ENCODE data around the gene CDC34.
A peak's percentile ranks its signal among the peaks of the same experiment; 100 is the strongest.
"Not testable (repeated sequence)": the region's sequence is repeated elsewhere in the genome, so short reads cannot be mapped to it uniquely, and the experiment has no call there.

Gene CDC34

DNA sequence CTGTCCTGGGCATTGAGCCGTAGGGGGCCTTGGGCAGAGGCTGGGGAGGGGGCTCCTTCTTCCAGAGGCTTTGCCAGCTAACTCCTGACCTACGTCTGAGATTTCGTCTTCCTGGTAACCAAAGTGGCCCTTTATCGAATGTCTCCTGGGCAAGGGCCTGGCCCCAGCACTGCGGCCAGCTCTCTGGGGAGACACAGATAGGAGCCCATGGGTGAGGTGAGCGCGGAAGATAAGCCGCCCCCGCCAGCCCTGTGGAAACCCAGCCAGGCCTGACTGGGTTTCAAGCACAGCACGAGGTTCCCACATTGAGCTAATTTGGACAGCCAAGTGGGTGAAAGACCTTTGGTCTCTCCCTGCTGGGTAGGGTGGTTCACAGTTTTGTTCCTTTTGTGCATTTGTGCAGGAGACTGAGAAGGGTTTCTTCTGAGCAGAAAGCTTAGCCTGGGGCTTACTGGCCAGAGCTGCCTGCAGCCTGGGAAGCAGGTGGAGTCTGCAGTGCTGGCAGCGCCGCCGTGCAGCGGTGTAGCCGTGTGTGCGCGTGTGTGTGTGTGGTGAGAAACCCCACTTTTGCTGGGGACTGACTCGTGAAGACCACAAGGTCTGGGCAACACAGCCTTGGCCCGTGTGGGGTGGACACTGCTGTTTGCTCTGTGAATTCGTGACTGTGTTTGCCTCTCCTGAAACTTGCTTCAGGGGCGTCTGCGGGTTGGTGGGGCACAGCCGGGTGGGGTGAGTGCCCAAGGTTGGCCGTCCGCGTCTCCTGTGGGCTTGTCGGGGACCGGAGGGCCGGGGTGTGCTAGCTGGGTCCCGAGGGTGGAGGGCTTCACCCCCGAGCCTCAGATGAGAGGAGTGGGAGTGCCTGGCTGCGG lies 43.3 kb downstream of the CDC34 start:
- no peak for DNase-seq

- DNase-seq, result no peak
These were observed 44.3 kb downstream of the CDC34 start for GRCh38 chr19:575527-576506.

GRCh38 chr19:576768-577438 lies 45.3 kb downstream of the CDC34 start:
- no peak for DNase-seq

- DNase-seq, result no peak
These were observed 46.2 kb downstream of the CDC34 start for GRCh38 chr19:577439-578392.

- no peak for DNase-seq
These were observed 47.7 kb downstream of the CDC34 start for GRCh38 chr19:579111-579841.

GRCh38 chr19:579842-580155 lies 48.2 kb downstream of the CDC34 start:
- no peak for DNase-seq

DNA sequence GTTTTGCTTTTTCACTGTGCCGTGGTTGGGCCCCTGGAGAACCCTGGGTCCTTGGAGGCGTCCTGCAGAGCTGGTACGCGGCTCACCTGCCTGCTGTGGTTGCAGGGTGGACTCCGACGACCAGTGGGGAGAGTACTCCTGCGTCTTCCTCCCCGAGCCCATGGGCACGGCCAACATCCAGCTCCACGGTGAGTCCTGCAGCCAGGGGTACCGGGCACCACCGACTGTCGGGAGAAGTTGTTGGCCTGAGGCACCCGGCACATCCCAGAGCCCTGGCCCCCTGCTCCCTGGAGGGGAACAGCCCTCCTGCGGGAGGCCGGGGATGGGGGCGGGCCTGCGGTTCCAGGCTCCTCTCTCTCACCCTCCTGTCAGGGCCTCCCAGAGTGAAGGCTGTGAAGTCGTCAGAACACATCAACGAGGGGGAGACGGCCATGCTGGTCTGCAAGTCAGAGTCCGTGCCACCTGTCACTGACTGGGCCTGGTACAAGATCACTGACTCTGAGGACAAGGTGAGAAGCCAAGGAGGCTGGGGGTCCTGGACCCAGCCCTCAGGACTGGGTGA lies 48.8 kb downstream of the CDC34 start:
- no peak for DNase-seq

DNA sequence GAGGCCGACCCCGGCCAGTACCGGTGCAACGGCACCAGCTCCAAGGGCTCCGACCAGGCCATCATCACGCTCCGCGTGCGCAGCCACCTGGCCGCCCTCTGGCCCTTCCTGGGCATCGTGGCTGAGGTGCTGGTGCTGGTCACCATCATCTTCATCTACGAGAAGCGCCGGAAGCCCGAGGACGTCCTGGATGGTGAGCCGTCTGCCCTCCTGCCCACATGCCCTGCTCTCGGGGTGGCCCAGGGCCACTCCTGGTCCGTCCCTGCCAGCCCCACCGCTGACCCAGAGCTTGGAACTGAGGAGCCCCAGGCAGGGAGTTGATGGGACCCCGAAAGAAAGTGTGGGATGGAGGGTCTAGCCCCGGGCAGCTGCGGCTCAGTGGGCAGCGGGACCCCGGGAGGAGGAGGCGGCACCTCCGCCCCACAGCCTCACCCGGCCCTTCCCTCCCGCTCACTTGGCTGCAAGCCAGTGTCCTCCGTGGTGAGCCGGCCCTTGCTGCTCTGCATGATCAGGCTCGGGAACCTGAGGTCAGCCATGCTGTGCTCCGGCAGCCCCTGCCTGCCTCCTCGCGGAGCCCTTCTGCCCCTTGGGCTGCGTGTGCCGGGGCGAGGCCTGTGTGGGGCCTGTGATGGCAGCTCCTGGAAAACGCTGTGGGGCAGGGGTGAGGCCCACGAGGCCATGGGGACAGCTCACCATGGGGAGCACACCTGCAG lies 50.0 kb downstream of the CDC34 start:
- DNase-seq, result no peak

- DNase-seq, result no peak
These were observed 51.1 kb downstream of the CDC34 start for GRCh38 chr19:582497-583197.

DNA sequence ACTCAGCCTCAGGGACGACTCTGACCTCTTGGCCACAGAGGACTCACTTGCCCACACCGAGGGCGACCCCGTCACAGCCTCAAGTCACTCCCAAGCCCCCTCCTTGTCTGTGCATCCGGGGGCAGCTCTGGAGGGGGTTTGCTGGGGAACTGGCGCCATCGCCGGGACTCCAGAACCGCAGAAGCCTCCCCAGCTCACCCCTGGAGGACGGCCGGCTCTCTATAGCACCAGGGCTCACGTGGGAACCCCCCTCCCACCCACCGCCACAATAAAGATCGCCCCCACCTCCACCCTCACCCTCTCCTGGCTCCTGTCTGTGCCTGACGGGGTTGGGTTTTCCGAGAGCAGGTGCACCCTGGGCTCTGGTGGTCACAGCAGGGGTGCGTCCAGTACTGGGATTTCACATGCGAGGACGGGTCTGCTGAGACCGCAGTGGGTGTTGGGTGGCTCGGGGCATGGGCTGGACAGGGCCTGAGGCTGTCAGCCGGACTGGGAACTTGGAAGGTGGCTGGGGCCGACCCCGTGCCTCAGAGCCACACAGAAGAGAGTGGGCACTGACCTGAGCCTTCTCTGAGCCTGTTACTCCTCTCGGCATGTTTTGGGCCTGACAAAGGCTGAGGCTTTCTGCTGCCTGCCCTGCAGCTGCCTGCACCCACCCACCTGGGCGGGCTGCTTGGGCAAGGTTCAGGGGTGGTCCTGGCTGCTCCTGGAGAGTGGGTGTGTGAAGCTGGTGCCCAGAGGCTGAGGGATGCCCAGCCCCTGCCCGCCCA lies 51.8 kb downstream of the CDC34 start:
- no peak for DNase-seq

- no peak for DNase-seq
These were observed 52.3 kb downstream of the CDC34 start for GRCh38 chr19:583968-584239.

DNA sequence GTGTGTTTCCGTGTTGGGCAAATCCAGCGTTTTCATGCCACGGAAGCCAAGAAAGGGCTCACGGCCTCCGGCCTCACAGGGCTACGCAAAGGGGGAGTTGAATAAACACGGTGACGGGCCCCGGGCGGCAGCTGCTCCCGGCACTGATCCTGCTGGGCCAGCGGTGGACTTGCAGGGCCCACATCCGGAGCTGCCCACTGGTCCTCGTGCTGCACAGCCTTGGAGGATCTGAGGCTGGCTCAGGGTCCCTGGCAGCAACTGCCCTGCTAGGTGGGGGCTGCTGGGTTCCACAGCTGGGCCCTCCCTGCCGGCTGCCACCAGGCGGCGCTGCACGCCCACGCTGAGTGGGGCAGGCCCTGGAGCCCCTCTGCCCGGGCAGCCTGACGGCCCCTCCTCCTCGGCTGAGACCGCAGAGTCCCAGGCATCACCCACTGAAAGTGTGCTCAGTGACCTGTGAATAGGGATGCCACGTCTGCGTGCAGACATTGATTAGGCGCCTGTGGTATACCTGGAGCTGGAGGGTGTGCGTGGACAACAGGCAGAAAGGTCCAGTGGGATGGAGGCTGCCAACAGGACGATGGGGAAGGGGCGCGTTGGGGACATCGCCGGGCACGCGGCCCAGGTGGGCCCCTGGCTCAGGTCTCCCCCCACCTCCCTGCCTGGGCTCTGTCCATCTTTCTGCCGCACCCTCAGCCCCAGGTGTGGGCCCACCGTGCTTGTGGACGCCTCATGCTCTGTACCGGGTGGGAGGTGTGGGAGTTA lies 52.9 kb downstream of the CDC34 start:
- peak; percentile 73 for DNase-seq

DNA sequence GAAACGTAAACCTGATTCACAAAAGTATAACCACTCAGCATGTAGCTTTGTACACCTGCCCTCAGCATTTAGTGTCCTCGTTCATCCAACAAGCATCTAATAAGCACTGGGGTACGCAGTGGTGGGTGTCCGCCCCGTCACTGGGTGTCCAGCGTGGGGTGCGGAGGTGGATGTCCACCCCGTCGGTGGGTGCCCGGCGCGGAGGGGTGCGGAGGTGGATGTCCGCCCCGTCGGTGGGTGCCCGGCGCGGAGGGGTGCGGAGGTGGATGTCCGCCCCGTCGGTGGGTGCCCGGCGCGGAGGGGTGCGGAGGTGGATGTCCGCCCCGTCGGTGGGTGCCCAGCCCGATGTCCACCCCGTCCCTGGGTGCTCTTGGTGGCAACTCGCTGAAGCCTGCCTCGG lies 53.6 kb downstream of the CDC34 start:
- DNase-seq, result not testable (repeated sequence)

- DNase-seq, result no peak
These were observed 54.1 kb downstream of the CDC34 start for GRCh38 chr19:585551-586110.

DNA sequence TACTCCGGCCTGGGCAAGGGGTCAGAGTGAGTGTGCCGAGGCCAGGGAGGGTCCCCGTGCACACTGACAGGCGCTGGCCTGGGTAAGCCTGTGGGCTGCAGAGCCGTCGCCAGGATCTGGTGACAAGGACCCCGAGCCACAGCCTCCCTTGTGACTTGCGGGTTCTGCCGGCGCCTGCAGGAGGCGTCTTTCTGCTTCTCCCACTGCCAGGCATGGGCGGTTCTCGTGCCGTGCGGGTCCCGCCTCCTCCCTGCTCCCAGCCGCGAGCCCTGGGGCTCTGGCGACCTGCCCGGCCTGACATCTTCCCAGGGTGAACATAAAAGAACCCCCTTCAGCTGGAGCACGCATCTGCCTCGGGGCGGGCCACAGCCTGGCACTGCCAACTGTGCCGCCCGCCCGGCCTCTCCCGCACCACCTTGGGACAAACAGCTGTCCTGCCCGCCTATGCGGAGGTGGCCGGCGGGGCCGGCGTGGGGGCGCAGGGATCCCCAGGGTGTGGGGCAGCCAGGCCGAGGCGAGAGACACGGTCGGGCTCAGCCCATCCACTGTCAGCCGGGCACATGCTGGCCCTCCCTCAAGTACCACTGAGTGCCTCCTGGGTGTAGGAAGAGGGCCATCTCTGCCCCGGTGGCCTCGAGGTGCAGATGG lies 56.7 kb downstream of the CDC34 start:
- DNase-seq, result peak; percentile 73

DNA sequence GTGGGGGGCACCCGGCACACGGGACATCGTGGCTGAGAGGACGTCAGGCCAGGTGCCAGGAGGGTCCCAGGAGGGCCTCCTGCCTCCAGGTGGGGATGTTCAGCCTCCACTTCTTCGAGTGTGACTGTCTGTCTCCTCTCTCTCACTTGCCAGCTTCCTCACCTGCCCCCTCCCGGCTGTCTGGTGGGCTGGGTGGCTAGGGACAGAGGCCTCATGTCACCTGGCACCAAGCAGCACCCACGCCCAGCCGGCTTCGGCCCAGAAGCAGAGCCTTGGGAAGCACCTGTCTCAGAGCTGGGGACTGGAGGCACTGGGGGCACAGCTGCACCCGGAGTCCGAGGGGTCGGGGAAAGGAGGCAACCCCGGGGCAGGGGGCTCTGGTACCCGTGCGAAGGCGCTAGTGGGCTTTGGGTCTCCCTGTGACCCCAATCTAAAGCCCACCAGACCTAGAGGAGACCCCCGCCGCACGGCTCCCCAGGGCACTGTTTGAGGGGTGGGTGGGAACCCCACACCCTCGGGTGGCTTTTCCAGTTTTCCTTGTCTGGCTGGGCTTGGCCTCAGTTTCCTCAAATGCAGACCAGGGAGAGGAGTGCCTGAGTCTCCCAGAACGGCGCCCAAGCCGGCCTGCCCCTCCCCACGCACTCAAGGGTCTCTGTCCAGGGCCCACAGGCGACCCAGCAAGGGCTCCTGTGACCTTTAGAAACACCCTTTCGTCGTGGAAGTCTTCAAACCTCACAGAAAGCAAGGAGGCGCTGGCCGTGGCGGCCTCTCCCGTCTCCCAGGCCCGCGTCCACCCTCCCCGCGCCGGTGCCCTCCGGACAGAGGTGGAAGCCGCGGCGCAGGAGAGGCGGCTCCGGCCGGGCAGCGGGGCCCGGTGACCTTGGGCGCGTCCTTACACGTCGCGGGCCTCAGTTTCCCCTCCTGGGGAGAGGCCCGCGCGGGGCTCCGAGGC lies 57.5 kb downstream of the CDC34 start:
- DNase-seq, result peak; percentile 14
